A549 (cell line): ENCODE measurements around the gene SERPINE1. TPM values are rescaled to one million over a fixed set of nuclear protein-coding genes. Genes with fewer than 3 reads are reported as not detected.

Experiments
- ATAC-seq, 2 experiments: fragments of 200-7000 bp in 1 of 2; fragments of >200 bp in 1 of 2; cut with Nextera tagmentation in 1 of 2; cut with Tn5 transposase in 1 of 2; 3 replicates each; pipeline versions ENCODE4 v1.8.0 to v1.9.1; 2018 to 2020; ENCODE audit warnings: mild to moderate bottlenecking in 1 of 2, moderate library complexity in 1 of 2
- CTCF ChIA-PET: fragments of 300-600 bp; sonication (Branson Sonifier 250); formaldehyde crosslinking; extraction: SDS; loops from one replicate; lab custom pipeline; 2021; ENCODE audit warnings: antibody characterized with exemption, inconsistent platforms; lab: Yijun Ruan, JAX
- POLR2A ChIA-PET: fragments of 350-600 bp; formaldehyde crosslinking; extraction: SDS; loops from one replicate; lab custom pipeline; 2021; ENCODE audit warnings: antibody characterized with exemption, inconsistent platforms; lab: Yijun Ruan, JAX
- DNase-seq, 2 experiments: peaks; one replicate each; pipeline versions ENCODE4 v3.0.0 to v3.0.0-alpha.2; 2011 to 2016; ENCODE audit warnings: low read depth in 1 of 2, low spot score in 1 of 2
- FAIRE-seq: peaks from 2 replicates; lab custom pipeline; 2011; peaks lifted over from hg19 to GRCh38; lab: Jason Lieb, UNC
- H3K27ac ChIP-seq, 2 experiments: fragments of >200 bp; sonication (Bioruptor Twin); formaldehyde crosslinking; 3 replicates each; pipeline ENCODE4 v1.5.1; 2016 to 2017
- H3K4me1 ChIP-seq: fragments of >200 bp; sonication (Bioruptor Twin); formaldehyde crosslinking; 3 replicates; pipeline ENCODE4 v1.6.1; 2016
- H3K4me2 ChIP-seq: fragments of >200 bp; sonication (Bioruptor Twin); formaldehyde crosslinking; 3 replicates; pipeline ENCODE4 v1.6.1; 2016
- H3K4me3 ChIP-seq: fragments of >200 bp; sonication (Bioruptor Twin); formaldehyde crosslinking; 3 replicates; pipeline ENCODE4 v1.5.1; 2016
- H3K9me3 ChIP-seq: fragments of >200 bp; sonication (Bioruptor Twin); formaldehyde crosslinking; 3 replicates; pipeline ENCODE4 v1.6.1; 2016
- BHLHE40 ChIP-seq: IDR thresholded peaks from 2 replicates; pipeline ENCODE4 v1.6.1; 2012; ENCODE audit warnings: low read depth, low read length, inconsistent platforms
- CBX8 ChIP-seq: fragments of 200-600 bp; sonication (generic); IDR thresholded peaks from 2 replicates; pipeline ENCODE4 v1.6.1; 2016
- CHD2 ChIP-seq: fragments of 150-350 bp; IDR thresholded peaks from 2 replicates; pipeline ENCODE4 v1.6.1; 2014; ENCODE audit warnings: low read length; ENCODE audit not compliant: partially characterized antibody
- EHMT2 ChIP-seq: fragments of 200-600 bp; sonication (generic); IDR thresholded peaks from 2 replicates; pipeline ENCODE4 v1.6.1; 2016; ENCODE audit warnings: antibody characterized with exemption, low read depth, mild to moderate bottlenecking, moderate library complexity
- ESRRA ChIP-seq: fragments of 150-350 bp; IDR thresholded peaks from 2 replicates; pipeline ENCODE4 v1.6.1; 2014; ENCODE audit warnings: mild to moderate bottlenecking, low read length, borderline replicate concordance
- FOSB ChIP-seq: fragments of 250-450 bp; sonication (Bioruptor Pico); IDR thresholded peaks from 2 replicates; pipeline ENCODE4 v1.5.0; 2020; ENCODE audit warnings: mild to moderate bottlenecking, moderate library complexity
- HDAC2 ChIP-seq: fragments of 200-600 bp; sonication (generic); IDR thresholded peaks from 2 replicates; pipeline ENCODE4 v1.6.1; 2016
- HEYL ChIP-seq: fragments of 250-450 bp; sonication (Bioruptor Pico); IDR thresholded peaks from 2 replicates; pipeline ENCODE4 v1.8.0; 2021; ENCODE audit warnings: mild to moderate bottlenecking, moderate library complexity
- HOXA7 ChIP-seq: fragments of 250-450 bp; sonication (Bioruptor Pico); IDR thresholded peaks from 2 replicates; pipeline ENCODE4 v1.5.0; 2020; ENCODE audit warnings: mild to moderate bottlenecking, moderate library complexity
- HOXB13 ChIP-seq: fragments of 250-450 bp; sonication (Bioruptor Pico); IDR thresholded peaks from 2 replicates; pipeline ENCODE4 v1.5.0; 2020; ENCODE audit warnings: low read depth, mild to moderate bottlenecking, moderate library complexity
- HOXB5 ChIP-seq: fragments of 250-450 bp; sonication (Bioruptor Pico); IDR thresholded peaks from 2 replicates; pipeline ENCODE4 v1.5.0; 2020; ENCODE audit warnings: mild to moderate bottlenecking, moderate library complexity
- JUN ChIP-seq, 2 experiments: fragments of >200 bp; sonication (Bioruptor Twin); formaldehyde crosslinking; IDR thresholded peaks; 2 replicates in 1 of 2; 3 replicates in 1 of 2; pipeline ENCODE4 v1.6.1; 2016 to 2017
- NPAS2 ChIP-seq: fragments of 250-450 bp; sonication (Bioruptor Pico); IDR thresholded peaks from 2 replicates; pipeline ENCODE4 v1.8.0; 2022; ENCODE audit warnings: mild to moderate bottlenecking, moderate library complexity, borderline replicate concordance
- NR3C1 ChIP-seq: fragments of >200 bp; sonication (Bioruptor Twin); formaldehyde crosslinking; IDR thresholded peaks from 3 replicates; pipeline ENCODE4 v1.6.1; 2017
- POLR2A ChIP-seq: IDR thresholded peaks from 2 replicates; pipeline ENCODE4 v1.6.1; 2012; ENCODE audit warnings: mild to moderate bottlenecking, low read length
- POLR2AphosphoS2 ChIP-seq: conservative IDR thresholded peaks from 2 replicates; pipeline ENCODE4 v1.6.1; 2012; ENCODE audit warnings: low read length, improper control_type of control experiment, inconsistent platforms
- RARB ChIP-seq: fragments of 250-450 bp; sonication (Bioruptor Pico); IDR thresholded peaks from 2 replicates; pipeline ENCODE4 v1.8.0; 2021; ENCODE audit warnings: mild to moderate bottlenecking, moderate library complexity
- RFX5 ChIP-seq: fragments of 450-650 bp; IDR thresholded peaks from 2 replicates; pipeline ENCODE4 v1.7.1; 2014; ENCODE audit warnings: antibody characterized with exemption, mild to moderate bottlenecking, moderate library complexity
- TFCP2L1 ChIP-seq: fragments of 250-450 bp; sonication (Bioruptor Pico); IDR thresholded peaks from 2 replicates; pipeline ENCODE4 v1.5.0; 2021; ENCODE audit warnings: mild to moderate bottlenecking
- TP53 ChIP-seq: fragments of 250-450 bp; sonication (Bioruptor Pico); IDR thresholded peaks from 2 replicates; pipeline ENCODE4 v1.5.0; 2021; ENCODE audit warnings: mild to moderate bottlenecking, moderate library complexity
- ZFP36 ChIP-seq: fragments of 450-650 bp; IDR thresholded peaks from 2 replicates; pipeline ENCODE4 v1.6.1; 2014; ENCODE audit warnings: borderline replicate concordance; ENCODE audit not compliant: partially characterized antibody
- ZSCAN20 ChIP-seq: fragments of 250-450 bp; sonication (Bioruptor Pico); IDR thresholded peaks from 2 replicates; pipeline ENCODE4 v1.8.0; 2022; ENCODE audit warnings: mild to moderate bottlenecking, moderate library complexity
- WGBS: methylation state at CpG from one replicate; pipeline ENCODE4 v1.1.6; 2017; ENCODE audit errors: missing lambda C conversion rate; 5-methylcytosine and 5-hydroxymethylcytosine counted together
- polyA plus RNA-seq, 4 experiments: library from polyadenylated mRNA; depleted of rRNA in 3 of 4; stranded (reverse); fragments of >200 nt; fragmentation: RNase III in 1 of 4; extraction: RNeasy Plus Mini Kit Qiagen cat#74134 plus additional on column Dnase treatment in 1 of 4; gene quantifications; 2 replicates in 3 of 4; 3 replicates in 1 of 4; pipeline ENCODE4 v1.2.3, GENCODE V29; 2011 to 2017
- TF ChIP-seq, protein P1 (sequence below): IDR thresholded peaks from 2 replicates; pipeline ENCODE4 v1.6.1; 2012; ENCODE audit warnings: low read depth, borderline replicate concordance
- TF ChIP-seq, protein P2 (sequence below): fragments of >200 bp; sonication (Bioruptor Twin); formaldehyde crosslinking; IDR thresholded peaks from 3 replicates; pipeline ENCODE4 v1.5.1; 2016
- TF ChIP-seq, protein P3 (sequence below): IDR thresholded peaks from 2 replicates; pipeline ENCODE4 v1.6.1; 2012
- TF ChIP-seq, protein P4 (sequence below): fragments of 200-600 bp; sonication (generic); IDR thresholded peaks from 2 replicates; pipeline ENCODE4 v1.6.1; 2016; ENCODE audit warnings: antibody characterized with exemption, mild to moderate bottlenecking, moderate library complexity
- TF ChIP-seq, protein P5 (sequence below): fragments of 250-450 bp; sonication (Bioruptor Pico); IDR thresholded peaks from 2 replicates; pipeline ENCODE4 v1.5.0; 2020; ENCODE audit warnings: low read depth, mild to moderate bottlenecking, moderate library complexity
- TF ChIP-seq, protein P6 (sequence below): fragments of 450-650 bp; IDR thresholded peaks from 2 replicates; pipeline ENCODE4 v1.6.1; 2014; ENCODE audit warnings: antibody characterized with exemption

Gene SERPINE1
- polyA plus RNA-seq, 2 of the 4 experiments (the other 2 are of a cell fraction): 286 to 355 TPM

DNA sequence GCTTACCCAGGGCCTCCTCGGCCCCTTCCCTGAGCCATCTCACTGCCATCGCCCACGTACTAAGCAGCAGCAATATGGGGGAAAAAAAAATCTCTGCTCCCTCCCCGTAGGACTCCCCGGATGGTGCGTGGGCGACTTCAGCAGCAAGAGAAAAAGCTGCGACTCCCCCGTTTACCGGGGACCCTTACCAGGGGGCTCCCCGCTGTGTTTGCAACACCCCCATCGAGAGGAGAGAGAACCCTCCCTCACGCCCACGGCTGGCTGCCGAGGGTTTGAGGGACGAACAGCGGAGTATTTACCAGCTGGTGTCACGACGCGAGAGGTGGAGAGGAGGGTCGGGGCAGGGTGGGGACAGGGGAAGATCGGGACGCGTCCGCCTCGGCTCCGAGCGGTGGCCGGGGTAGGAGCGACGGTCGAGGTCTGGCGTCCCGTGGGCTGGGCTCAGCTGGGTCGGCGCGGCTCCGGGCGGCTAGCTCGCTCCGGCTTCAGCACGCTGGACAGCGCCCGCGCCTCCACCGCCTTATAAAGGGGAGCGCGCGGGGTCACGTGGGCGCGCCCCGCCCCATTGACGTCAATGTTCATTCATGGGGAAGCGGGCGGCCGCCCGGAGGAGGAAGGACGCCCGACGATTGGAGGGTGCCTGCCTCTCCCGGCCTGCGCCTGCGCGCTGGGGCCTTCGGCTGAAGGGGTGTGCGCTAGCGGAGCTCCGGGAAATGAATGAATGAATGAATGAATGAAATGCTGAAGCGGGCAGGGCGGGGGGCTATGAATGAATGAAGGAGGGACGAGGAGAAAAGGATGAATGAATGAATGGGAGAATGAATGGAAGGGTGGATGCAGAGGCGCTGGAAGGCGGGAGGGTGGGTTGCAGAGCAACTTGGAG is 38.4 kb downstream of the SERPINE1 start, which contains the start of gene VGF:
Gene VGF, minus strand, starts transcription at position 495 of the 883 bp plus-strand sequence. CDS start 726 bp downstream, outside the sequence.
- Histone ChIP-seq H3K27ac (peak within 1 kb of the TSS; percentile 9 to 83; a peak in 4 of 6 replicates), H3K4me2 (peak within 1 kb of the TSS; percentile 98), H3K4me3 (peak within 1 kb of the TSS; percentile 54), H3K9me3 (no peaks in the 10 kb centered on the region), H3K4me1 (peaks cover 86% of the 10 kb centered on the region)
- ChIA-PET CTCF (interaction anchor here (0.8 to 16.1 kb wide), 8 partner anchors 10 to 338 kb away, joined by 3 to 235 read pairs (median 4); partner anchors contain the start of gene EPHB4), POLR2A (interaction anchor here (0.5 to 2.4 kb wide), 9 partner anchors 8 to 736 kb away, joined by 3 to 16 read pairs (median 3); partner anchors contain the start of genes PLOD3 and SERPINE1)
- DNase-seq (peak; percentile 92 to 96), ATAC-seq (peak; percentile 51 to 74; a peak in 5 of 6 replicates), FAIRE-seq (no peak)
- WGBS: 15% methylated on average over 61 of the region's 74 CpGs
- TF ChIP-seq, protein P1, sequence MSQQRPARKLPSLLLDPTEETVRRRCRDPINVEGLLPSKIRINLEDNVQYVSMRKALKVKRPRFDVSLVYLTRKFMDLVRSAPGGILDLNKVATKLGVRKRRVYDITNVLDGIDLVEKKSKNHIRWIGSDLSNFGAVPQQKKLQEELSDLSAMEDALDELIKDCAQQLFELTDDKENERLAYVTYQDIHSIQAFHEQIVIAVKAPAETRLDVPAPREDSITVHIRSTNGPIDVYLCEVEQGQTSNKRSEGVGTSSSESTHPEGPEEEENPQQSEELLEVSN: peak; percentile 55; the same call in 1 of the 2 replicates
- TF ChIP-seq TFCP2L1 (CRISPR knock-in tag) (peak; percentile 90; the same call in 1 of the 2 replicates), ZFP36 (no peak), HEYL (no peak), POLR2A (0 out of 2 replicates have a peak, but pooled peaks have one; percentile 21), EHMT2 (0 out of 2 replicates have a peak, but pooled peaks have one; percentile 5), CBX8 (no peak), ZSCAN20 (peak; percentile 82; the same call in 1 of the 2 replicates), POLR2AphosphoS2 (no peak), BHLHE40 (peak; percentile 36; the same call in 1 of the 2 replicates), RFX5 (no peak), NPAS2 (CRISPR knock-in tag) (peak; percentile 46; the same call in 1 of the 2 replicates), ESRRA (no peak), FOSB (CRISPR knock-in tag) (no peak), HDAC2 (no peak), TP53 (0 out of 2 replicates have a peak, but pooled peaks have one; percentile 31), RARB (CRISPR knock-in tag) (no peak), NR3C1 (no peak), HOXA7 (CRISPR knock-in tag) (no peak), HOXB5 (CRISPR knock-in tag) (peak; percentile 67; the same call in 1 of the 2 replicates), HOXB13 (CRISPR knock-in tag) (peak; percentile 71; the same call in 1 of the 2 replicates), CHD2 (no peak), JUN (IDR thresholded peaks at IDR 0.05) (peak in 1 of 2 experiments; percentile 46; a peak in 1 of 5 replicates)
- TF ChIP-seq, protein P2, sequence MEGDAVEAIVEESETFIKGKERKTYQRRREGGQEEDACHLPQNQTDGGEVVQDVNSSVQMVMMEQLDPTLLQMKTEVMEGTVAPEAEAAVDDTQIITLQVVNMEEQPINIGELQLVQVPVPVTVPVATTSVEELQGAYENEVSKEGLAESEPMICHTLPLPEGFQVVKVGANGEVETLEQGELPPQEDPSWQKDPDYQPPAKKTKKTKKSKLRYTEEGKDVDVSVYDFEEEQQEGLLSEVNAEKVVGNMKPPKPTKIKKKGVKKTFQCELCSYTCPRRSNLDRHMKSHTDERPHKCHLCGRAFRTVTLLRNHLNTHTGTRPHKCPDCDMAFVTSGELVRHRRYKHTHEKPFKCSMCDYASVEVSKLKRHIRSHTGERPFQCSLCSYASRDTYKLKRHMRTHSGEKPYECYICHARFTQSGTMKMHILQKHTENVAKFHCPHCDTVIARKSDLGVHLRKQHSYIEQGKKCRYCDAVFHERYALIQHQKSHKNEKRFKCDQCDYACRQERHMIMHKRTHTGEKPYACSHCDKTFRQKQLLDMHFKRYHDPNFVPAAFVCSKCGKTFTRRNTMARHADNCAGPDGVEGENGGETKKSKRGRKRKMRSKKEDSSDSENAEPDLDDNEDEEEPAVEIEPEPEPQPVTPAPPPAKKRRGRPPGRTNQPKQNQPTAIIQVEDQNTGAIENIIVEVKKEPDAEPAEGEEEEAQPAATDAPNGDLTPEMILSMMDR: no peak
- TF ChIP-seq, protein P3, sequence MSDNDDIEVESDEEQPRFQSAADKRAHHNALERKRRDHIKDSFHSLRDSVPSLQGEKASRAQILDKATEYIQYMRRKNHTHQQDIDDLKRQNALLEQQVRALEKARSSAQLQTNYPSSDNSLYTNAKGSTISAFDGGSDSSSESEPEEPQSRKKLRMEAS: peak; percentile 87
- TF ChIP-seq, protein P4, sequence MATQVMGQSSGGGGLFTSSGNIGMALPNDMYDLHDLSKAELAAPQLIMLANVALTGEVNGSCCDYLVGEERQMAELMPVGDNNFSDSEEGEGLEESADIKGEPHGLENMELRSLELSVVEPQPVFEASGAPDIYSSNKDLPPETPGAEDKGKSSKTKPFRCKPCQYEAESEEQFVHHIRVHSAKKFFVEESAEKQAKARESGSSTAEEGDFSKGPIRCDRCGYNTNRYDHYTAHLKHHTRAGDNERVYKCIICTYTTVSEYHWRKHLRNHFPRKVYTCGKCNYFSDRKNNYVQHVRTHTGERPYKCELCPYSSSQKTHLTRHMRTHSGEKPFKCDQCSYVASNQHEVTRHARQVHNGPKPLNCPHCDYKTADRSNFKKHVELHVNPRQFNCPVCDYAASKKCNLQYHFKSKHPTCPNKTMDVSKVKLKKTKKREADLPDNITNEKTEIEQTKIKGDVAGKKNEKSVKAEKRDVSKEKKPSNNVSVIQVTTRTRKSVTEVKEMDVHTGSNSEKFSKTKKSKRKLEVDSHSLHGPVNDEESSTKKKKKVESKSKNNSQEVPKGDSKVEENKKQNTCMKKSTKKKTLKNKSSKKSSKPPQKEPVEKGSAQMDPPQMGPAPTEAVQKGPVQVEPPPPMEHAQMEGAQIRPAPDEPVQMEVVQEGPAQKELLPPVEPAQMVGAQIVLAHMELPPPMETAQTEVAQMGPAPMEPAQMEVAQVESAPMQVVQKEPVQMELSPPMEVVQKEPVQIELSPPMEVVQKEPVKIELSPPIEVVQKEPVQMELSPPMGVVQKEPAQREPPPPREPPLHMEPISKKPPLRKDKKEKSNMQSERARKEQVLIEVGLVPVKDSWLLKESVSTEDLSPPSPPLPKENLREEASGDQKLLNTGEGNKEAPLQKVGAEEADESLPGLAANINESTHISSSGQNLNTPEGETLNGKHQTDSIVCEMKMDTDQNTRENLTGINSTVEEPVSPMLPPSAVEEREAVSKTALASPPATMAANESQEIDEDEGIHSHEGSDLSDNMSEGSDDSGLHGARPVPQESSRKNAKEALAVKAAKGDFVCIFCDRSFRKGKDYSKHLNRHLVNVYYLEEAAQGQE: peak; percentile 98
- TF ChIP-seq, protein P5, sequence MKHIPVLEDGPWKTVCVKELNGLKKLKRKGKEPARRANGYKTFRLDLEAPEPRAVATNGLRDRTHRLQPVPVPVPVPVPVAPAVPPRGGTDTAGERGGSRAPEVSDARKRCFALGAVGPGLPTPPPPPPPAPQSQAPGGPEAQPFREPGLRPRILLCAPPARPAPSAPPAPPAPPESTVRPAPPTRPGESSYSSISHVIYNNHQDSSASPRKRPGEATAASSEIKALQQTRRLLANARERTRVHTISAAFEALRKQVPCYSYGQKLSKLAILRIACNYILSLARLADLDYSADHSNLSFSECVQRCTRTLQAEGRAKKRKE (CRISPR knock-in tag): no peak
- TF ChIP-seq, protein P6, sequence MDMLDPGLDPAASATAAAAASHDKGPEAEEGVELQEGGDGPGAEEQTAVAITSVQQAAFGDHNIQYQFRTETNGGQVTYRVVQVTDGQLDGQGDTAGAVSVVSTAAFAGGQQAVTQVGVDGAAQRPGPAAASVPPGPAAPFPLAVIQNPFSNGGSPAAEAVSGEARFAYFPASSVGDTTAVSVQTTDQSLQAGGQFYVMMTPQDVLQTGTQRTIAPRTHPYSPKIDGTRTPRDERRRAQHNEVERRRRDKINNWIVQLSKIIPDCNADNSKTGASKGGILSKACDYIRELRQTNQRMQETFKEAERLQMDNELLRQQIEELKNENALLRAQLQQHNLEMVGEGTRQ: peak; percentile 97
